ENCODE measurements around the gene NFIX. TPM values are rescaled to one million over a fixed set of nuclear protein-coding genes. Genes with fewer than 3 reads are reported as not detected.

Gene NFIX
- total RNA-seq, 1 donor from 2014 or later = 40.7 TPM

DNA sequence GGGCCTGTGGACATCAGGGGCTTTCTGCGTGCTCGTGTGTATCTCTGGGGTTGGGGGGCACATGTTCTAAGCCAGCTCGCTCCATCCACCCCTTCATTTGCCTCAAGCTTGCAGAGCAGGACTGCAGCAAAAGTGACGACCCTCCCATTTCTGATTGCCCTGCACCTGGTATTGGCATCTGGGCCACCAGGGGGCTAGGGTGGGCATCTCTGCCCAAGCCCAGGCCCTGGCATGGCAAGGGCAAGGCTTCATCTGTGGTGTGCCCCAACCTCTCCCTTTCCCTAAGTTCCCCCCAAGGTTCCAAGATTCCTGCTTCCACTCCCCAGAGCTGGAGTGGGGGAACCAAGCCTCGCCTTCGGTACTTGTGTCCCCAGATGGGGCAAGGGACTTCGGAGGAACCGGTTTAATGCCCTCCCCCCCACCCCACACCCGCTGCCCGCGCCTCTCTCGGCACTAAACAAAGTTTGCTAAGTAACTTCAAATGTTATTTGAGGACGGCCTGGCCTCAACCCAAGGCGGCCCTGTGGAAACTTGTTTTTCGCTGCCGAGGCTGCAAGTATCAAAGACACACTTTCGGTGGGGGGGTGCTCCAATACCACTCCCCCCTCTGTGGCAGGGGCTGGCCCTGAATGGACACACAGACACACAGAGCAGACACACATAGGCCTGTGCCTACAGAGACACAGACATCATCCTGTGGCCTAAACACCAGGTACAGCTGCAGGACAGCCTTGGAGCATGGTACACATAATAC lies 12.2 kb downstream of the NFIX start:
- DNase-seq (ENCODE audit: low read depth) = no peak

DNA sequence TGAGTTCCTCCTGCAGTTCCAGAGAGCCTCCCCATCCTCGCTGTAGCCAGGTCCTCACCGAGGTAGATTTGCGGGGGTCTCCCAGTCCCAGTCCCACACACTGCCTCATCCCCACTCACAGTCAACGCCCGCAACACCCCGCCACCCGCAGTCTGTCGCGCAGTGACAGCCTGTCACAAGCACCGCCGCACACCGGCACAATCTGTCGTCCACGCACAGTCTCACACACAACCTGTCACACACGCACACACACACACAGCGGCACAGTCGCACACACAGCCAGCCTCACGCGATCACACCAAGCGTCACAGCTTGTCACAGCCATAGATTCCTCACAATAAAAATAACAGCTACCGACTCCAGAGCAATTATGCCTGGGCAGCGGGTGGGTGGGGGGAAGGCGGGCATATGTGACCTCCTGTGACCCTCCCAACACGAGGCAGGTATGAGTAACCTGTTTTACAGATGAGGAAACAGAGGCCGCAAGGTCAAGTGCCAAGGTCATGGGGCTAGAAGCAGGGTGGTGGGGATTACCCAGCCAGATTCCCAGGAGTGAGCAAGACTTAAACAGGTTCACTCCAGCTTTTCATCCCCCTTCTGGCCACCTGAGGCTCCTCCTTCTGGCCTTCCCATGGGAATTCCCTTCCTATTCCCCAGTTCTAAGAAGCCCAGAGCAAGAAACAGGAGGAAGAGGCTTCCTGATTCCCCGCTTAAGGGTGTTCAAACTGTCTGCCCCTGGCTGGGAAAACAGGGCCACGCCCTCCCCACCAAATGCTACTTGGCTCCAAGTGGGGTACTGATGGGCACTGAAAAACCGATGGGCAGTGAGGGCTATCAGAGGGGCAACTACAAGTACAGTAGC lies 13.9 kb downstream of the NFIX start:
- peak; percentile 52 for DNase-seq (ENCODE audit: low read depth)

DNA sequence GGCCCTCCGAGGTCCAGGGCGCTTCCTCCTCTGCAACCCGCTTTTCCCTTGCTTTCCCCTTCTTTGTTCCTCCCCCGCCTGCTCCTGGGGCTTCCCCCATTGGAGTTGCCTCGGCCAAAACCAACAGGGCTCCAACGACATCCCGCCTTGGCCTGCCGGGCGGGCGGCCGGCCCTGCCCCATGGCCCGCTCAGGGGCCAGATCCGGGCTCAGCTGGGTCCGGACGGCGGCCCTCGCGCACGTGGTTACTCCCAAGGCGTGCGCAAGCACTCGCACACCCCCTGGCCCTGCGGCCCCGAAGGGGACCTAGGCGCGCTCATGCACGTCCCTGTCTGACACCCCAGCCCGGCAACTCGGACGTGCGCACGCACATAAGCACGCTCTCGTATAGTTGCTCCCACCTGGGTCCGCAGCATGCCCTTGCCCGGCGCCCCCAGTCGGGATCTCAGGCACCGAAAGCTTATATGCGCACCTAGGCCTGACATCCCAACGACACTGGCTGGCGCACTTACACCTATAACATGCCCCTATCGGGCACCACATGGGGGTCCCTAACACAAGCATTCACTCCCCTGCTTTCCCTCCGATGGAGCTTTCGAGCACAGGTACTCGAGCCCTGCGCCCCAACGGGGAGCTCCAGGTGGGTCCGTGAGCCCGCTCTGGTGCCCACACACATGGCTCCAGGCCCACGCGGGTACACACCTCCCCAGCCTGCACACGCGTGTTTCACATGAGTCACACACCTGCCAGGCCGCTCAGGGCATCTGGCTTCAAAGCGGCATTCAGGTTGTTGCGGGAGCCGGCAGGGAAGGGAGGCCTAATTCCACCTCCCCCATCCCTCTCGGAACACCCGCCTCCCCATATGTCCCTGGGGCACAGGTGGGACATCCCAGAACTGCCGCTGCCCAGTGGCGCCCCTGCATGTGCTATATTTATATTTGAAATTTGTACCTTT lies 15.0 kb downstream of the NFIX start:
- no peak for DNase-seq (ENCODE audit: low read depth)

DNA sequence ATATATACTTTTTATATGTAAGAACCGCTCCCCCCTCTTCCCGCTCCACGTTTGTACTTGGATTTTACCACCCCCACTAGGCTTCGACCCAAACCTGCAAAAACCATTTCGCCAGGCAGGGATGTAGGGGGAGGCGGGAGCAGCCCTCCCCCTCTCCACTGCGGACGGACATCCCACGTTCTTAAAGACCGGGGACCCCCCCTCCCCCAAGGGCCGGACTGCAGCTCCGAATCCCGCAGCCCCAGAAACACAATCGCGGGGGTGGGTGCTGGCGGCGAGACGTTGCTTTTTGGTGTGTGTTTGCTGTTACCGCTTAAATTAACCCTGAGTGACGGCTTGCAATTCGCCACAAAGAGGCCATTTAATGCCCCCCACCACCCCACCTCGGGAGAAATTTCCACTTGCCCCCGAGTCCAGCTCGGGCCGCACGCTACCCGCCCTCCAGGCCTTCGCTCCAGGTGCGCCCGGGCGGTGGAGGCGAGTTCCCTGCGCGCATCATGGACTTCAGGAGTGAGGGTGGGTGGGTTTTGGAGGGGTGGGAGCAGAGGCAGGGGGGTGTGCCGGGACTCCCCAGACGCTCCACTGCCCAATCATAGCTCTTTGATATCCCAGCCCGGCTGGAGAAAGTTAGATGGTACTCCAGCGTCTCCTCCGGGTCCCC lies 15.8 kb downstream of the NFIX start:
- DNase-seq (ENCODE audit: low read depth) = no peak

DNA sequence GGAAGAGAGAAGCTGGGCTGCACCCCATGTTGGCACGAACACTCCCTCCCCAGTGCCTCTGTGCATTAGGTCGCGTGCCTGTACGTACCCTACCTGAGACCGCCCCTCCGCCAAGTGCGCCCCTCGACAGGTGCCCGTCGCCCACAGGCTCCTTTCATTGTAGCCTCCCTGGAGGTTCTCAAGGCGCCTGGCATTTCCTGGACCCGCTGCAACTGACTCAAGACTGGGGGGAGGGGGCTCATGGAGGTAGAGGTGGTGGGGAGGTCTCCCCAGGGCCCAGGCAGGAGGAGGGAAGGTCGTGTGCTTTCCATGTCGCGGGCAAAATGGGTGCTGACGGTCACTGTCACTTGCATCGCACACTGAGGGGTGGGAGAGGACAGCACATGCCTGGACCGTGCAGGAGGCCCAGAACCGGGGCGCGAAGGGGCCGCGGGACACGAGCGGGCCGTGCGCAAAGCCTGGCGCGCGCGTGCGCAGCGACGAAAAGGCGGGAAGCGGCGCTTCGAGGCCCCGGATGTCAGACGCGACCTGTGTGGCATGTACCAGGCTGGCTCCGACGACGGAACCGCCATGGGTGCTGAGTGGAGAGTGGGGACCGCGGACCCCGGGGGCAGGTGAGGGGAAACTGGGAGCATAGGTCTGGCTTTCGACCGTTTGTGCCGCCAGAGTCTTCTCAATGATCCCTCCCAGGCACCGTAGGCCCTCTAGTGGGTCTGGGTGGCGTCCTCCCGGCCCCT lies 16.5 kb downstream of the NFIX start:
- DNase-seq (ENCODE audit: low read depth) = no peak

DNA sequence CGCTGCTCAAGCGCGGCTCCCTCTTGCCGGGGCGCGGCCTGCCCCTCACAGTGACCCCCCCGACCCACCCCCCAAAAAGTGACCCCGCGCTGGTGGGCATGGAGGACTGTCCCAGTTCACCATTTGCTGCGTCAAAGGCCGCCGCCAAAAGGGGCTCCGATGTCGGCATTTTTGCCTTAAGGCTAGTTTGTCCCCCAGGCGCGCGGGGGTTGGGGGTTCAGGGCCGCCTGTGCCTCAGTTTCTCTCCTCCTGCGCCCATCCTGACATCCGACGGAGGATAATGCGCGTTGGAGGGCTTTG lies 17.1 kb downstream of the NFIX start:
- no peak for DNase-seq (ENCODE audit: low read depth)

DNA sequence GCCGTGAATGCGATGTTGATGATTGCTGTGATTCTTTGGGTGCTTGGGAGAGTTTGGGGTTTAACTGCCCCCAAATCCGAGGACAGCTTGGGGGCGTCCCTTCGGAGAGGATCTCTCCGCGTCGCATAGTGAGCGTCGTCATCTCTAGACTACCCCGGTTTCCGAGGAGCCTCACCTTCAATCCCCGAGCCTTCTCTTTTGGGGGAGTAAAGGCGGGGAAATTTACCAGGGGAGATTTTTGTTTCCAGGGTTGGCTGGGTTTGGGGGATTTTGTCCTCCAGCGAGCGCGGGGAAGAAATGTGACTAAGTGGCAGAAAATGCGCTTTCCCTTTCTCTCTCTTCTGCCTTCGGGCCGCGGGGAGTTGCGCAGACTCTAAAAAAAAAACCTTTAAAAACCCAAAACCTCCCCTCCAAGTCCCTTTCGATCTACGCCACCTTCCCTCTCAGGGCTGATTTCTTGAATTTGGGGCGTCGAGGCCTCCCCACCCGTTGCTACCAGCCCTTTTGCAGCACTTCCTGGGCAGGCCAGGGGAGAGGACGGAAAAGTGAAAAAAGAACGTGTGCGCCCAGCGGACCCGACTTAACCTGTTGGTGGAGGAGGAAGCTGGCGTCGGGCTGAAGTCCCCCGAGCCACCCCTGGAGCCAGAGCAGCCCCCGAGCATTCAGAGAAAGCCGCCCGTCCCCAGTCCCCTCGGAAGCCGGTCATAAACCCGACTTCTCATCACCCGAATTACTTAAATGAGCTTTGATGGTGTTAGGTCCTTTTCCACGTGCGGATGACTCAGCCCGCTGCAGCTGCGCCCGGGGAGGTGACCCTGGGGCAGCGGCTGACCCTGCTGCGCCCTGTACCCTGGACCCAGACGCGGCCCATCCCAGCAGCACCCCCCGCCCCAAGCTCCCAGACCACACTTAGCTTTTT lies 17.7 kb downstream of the NFIX start:
- peak; percentile 38 for DNase-seq (ENCODE audit: low read depth)

DNA sequence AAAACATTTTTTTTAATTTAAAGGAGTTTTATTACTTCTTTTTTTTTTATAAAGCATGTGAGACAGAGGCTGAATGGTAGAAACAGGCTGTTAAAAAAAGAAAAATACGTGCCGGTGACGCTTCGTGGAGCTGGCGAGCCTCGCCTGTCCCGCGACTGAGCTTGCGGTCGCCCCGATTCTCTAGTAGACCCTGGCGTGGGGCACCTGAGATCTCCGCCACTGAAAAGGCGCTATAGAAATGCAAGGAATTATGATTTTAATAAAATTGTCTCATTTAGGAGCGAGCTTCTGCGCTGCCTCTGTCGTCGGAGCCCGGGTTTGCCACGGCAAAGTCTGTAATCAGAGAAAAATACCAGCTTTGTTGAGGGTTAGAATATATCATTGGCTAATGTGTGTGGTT lies 18.4 kb downstream of the NFIX start:
- DNase-seq (ENCODE audit: low read depth) = no peak

DNA sequence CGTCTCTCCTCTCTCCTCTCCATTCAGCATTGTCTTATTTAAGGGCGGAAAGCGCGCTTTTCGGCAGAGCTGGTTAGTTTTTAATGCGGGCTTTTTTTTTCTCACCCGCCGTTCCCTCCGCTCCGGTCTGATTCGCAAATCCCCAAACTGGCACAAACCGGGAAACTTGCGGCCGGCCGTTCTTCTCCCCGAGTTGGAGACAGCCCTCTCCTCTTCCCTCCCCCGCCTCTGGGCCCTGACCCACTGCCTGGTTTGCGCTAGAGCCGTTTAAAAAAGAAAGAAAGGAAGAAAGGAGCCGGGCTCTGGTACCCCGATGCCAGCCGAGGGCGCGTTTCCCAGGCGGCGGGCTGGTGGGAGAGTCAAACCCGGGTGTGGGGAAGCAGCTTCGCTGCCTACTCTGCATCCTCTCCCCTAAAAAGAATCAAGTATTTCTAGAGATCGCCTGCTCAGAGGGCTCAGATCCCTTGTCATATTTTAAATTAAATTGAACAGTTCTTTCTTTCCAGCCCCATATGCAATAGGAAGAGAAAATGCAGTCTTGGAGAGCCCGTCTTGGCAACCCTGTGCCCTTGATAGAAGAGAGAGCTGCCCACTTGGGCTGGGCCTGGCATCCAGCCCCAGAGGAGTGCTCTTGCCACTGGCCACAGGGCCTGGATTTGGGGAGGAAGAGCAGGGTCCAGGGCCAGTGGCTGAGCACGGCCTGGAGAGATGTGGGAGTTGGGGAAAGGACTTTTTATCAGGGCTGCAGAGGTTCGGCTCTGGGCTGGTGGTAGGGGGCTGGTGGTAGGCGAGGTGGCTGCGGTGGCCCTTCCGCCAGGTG lies 19.0 kb downstream of the NFIX start:
- no peak for DNase-seq (ENCODE audit: low read depth)

DNA sequence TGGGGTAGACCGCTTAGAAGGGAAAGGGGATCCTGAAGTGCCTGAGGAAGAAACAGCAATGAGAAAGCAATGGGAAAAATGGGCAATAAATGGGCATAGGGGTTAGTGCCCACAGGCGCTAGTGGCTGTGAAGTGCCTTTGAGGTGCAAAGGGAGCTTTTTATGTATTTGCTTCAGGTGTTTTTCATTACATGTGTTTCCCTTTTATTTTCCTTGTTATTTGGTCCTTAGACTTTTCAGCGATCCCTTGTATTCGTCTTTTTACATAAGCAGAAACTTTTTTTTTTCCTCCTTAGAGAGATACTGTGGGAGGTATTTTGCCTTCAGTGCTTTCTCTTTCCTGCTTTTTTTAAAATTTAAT lies 19.6 kb downstream of the NFIX start:
- no peak for DNase-seq (ENCODE audit: low read depth)

DNA sequence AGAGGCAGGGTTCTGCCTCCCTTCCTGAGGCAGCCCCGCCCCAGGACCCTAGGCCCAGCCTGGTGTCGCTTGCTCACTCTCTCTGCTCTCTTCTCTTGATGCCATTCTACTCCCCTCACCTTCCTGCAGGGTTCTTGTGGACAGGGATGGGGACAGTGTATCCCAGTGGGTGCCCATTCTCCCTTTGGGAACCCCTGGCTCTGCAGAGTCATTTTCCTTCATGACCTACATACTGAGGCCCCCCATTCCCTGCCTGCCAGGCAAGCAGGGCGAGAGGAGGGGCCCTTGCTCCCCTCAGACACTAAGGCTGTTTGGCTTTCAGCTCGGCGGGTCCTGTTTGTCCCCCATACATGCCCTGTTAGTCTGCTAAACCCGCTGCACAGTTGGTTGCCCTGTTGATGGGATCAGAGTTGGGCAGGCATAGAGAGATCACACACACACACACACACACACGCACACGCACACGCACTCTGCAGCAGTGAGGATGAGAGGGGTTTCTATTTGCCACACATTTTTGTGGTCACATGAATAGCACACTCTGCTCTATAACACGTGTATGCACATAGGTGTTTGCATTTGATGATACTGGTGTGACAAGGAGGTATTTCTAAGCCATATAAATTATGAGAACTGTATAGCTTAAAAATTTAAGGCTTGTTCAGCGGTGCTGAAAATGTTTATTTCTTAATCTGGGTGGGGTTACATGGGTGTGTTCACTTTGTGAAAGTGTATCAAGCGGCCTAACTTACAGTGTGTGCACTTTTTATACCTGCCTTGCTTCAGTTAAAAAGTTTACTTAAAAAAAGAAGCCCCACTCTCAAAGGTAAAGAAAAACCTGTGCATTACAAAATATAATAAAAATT lies 20.3 kb downstream of the NFIX start:
- DNase-seq (ENCODE audit: low read depth) = no peak

DNA sequence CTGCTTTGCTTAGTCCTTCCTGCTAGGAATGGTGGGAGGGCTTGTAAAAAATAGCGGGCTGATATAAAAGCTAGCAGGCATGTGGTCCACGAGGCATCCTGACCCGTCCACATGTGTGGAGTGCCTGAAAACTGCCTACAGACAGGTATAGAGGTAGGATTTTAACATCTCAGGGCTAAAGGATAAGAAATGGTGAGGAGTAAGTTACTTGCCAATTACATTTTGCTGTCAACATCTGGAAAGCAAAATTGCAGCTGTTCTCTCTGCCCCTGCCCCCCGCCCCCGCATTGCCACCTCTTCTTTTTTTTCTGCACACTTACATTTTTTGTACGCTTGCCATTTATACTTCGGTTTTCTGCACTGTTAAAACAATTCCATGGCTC lies 21.0 kb downstream of the NFIX start:
- DNase-seq (ENCODE audit: low read depth) = no peak

DNA sequence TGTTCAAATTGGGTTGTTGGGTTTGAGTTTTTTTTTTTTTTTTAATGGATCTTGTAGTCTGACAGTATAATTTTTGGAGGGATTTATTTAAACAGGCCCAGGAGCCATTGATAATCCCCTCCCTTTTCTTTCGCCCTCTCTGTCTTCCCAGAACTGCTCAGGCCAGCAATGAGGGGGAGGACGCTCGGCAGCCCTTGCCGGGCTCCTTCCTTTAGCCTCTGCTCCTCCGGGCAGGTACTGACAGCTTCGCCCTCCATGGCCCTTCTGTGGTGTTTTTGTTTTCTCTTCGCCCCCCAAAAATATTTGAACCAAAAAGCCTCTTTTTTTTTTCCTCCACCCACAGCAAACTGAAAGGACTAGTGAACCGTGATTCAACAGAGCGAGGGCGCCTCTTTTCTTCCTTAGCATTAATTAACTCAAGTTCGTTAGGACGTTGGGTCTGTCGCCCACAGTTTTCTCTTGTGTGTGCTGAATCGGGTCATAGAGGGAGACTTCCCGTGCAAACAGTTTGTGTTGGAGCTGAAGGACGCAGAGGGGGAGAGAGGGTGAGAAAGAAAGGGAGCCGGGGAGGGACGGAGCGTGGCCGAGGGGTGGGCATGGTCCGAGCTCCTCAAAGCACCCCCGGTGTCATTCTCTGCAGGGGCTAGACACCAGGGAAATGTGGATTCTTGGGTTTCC lies 21.5 kb downstream of the NFIX start:
- no peak for DNase-seq (ENCODE audit: low read depth)

DNA sequence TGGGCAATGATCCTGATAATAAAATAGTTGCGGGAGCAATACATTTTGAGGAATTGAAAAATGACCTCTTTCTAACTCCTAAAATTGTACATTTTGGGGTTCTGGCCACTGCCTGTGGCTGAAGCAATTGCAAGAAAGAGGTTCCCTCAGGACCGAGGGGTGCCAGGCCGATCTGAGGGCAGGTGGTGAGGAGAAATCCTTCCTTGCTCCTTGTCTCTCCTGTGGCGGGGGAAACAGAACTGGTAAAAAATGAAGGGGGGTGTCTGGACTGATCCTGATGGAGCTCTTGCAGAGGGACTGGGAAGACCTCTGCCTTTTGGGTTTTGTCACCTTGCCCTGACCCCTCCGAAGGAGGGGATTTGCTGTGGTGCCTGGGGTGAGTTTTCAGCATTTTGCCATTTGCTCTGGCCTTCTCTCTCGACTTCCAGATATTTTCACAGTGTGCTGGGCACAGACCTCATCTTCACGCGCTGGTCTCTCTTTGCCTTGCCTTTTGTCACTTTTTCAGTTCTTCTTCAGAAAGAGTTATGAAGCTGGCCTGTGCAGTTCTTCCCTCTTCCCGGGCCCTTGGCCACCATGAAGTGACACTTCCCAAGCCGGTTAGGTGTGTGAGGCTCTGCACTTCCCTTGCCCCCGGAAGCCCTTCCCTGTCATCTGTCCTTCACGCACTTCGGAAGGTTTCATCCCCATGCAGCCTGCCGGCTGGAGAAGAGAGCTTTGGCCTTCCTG lies 22.2 kb downstream of the NFIX start:
- DNase-seq (ENCODE audit: low read depth) = no peak

DNA sequence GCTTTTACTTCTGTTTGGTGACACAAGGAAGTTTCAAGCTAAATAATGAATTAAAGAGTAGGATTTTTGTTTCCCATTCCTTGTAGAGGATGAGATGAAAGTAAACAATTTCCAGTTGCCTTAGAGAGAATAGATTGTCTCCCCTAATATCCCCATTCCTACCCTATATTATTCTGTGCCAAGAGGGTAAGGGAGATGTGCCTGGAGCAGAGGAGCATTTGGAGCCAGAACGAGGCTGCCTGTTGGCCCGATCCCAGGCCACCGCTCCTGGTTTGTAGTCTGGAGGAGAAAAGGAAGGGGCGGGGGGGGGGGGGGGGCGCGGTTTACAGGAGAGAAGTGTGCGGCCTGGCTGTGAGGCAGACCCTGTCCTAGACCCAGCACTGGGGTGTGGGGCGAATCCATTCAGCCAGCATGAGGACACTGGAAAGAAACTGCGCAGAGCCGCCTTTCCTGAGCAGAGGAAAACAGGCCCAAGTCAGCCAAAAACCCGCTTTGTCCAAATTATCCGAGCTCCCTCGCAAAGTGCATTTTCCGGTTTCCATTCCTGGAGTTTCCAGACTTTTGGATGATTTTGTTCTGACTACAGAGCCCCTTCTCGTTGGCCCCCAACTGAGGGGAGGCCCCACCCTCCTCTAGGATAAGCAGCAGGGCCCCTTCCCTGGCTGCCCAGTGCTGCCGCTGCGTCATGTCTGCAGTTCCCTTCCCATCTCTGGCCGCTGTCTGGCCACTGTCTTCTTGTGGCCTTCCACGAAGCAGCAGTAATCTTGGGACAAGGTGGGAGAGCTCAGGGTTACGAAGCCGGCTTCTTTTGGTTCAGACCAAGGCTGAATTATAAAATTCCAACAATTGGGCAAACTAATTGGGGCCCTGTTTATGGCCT lies 23.0 kb downstream of the NFIX start:
- no peak for DNase-seq (ENCODE audit: low read depth)

DNA sequence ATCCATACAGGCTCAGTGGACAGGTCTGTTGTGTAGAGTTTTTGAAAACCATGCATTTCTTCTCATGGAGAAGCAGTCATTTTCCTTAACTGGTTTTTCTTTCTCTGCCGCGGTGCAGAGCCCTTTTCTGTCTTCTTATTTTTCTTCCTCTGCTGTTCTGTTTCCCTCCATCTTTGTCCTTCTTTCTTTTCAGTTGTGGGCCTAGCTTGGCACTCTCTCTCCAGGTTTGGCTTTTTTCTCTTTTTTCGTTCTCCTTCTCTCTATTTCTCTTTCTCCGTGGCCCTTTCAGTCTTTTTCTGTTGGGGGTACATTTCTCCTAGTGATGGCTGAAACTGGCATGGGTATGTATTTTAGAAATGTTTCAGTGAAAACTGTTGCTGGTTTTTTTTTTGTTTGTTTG lies 24.1 kb downstream of the NFIX start:
- no peak for DNase-seq (ENCODE audit: low read depth)

Data from renal cortical epithelial cell (primary cell).